Trophoblast cell (in vitro differentiated cells and primary cell): ENCODE results near the gene OR6V1.

Experiments used
- DNase-seq, 2 donors: peaks; one replicate each; pipeline ENCODE4 v3.0.0-alpha.2; 2016
- H2AFZ ChIP-seq: 2 replicates; pipeline ENCODE4 v1.6.1; 2013; ENCODE audit warnings: low read length, moderate library complexity, mild to moderate bottlenecking; ENCODE audit not compliant: insufficient read depth, poor library complexity
- H2AK5ac ChIP-seq: 2 replicates; pipeline ENCODE4 v1.6.1; 2013; ENCODE audit warnings: mild to moderate bottlenecking, low read length
- H2BK120ac ChIP-seq: 2 replicates; pipeline ENCODE4 v1.6.1; 2013; ENCODE audit warnings: low read length, mild to moderate bottlenecking, moderate library complexity; ENCODE audit not compliant: insufficient read depth, poor library complexity
- H2BK12ac ChIP-seq: 2 replicates; pipeline ENCODE4 v1.6.1; 2013; ENCODE audit warnings: mild to moderate bottlenecking, low read length, moderate library complexity
- H2BK5ac ChIP-seq: 2 replicates; pipeline ENCODE4 v1.6.1; 2013; ENCODE audit warnings: low read length, low read depth, moderate library complexity, mild to moderate bottlenecking; ENCODE audit not compliant: poor library complexity
- H3K14ac ChIP-seq: 2 replicates; pipeline ENCODE4 v1.6.1; 2013; ENCODE audit warnings: mild to moderate bottlenecking, low read length
- H3K18ac ChIP-seq: 2 replicates; pipeline ENCODE4 v1.6.1; 2013; ENCODE audit warnings: mild to moderate bottlenecking, low read length
- H3K23ac ChIP-seq: 2 replicates; pipeline ENCODE4 v1.6.1; 2013; ENCODE audit warnings: low read length
- H3K27ac ChIP-seq: 2 replicates; pipeline ENCODE4 v1.5.1; 2013; ENCODE audit warnings: low read depth, mild to moderate bottlenecking, inconsistent platforms, low read length, moderate library complexity
- H3K27me3 ChIP-seq: 2 replicates; pipeline ENCODE4 v1.6.1; 2013; ENCODE audit warnings: inconsistent platforms, mild to moderate bottlenecking, low read length, moderate library complexity; ENCODE audit not compliant: insufficient read depth
- H3K36me3 ChIP-seq, 2 experiments: 1 replicate in 1 of 2; 2 replicates in 1 of 2; pipeline ENCODE4 v1.6.1; 2013; ENCODE audit warnings: low read length in 2 of 2, mild to moderate bottlenecking in 2 of 2, moderate library complexity in 1 of 2; ENCODE audit not compliant: insufficient read depth in 2 of 2, control insufficient read depth in 1 of 2
- H3K4ac ChIP-seq: 2 replicates; pipeline ENCODE4 v1.6.1; 2013; ENCODE audit warnings: low read depth, mild to moderate bottlenecking, low read length, moderate library complexity
- H3K4me1 ChIP-seq, 2 experiments: 1 replicate in 1 of 2; 2 replicates in 1 of 2; pipeline ENCODE4 v1.6.1; 2013; ENCODE audit warnings: low read length in 2 of 2, mild to moderate bottlenecking in 2 of 2, moderate library complexity in 1 of 2; ENCODE audit not compliant: insufficient read depth in 2 of 2, control insufficient read depth in 1 of 2
- H3K4me2 ChIP-seq: 2 replicates; pipeline ENCODE4 v1.6.1; 2013; ENCODE audit warnings: inconsistent platforms, mild to moderate bottlenecking, low read length, moderate library complexity
- H3K4me3 ChIP-seq: 2 replicates; pipeline ENCODE4 v1.5.1; 2013; ENCODE audit warnings: mild to moderate bottlenecking, low read depth, low read length, inconsistent platforms
- H3K79me1 ChIP-seq: one replicate; pipeline ENCODE4 v1.6.1; 2013; ENCODE audit warnings: low read length
- H3K79me2 ChIP-seq: 2 replicates; pipeline ENCODE4 v1.6.1; 2013; ENCODE audit warnings: low read length, mild to moderate bottlenecking; ENCODE audit not compliant: control insufficient read depth, insufficient read depth, poor library complexity
- H3K9ac ChIP-seq: 2 replicates; pipeline ENCODE4 v1.6.1; 2013; ENCODE audit warnings: mild to moderate bottlenecking, low read length
- H3K9me3 ChIP-seq: 2 replicates; pipeline ENCODE4 v1.6.1; 2013; ENCODE audit warnings: low read depth, mild to moderate bottlenecking, control low read depth, inconsistent platforms, low read length; ENCODE audit not compliant: insufficient read depth
- H4K12ac ChIP-seq: 2 replicates; pipeline ENCODE4 v1.6.1; 2013; ENCODE audit warnings: low read depth, mild to moderate bottlenecking, low read length, moderate library complexity
- H4K8ac ChIP-seq: 2 replicates; pipeline ENCODE4 v1.6.1; 2013; ENCODE audit warnings: low read depth, mild to moderate bottlenecking, low read length, moderate library complexity
- H4K91ac ChIP-seq: one replicate; pipeline ENCODE4 v1.6.1; 2013; ENCODE audit warnings: low read depth, mild to moderate bottlenecking, low read length, moderate library complexity
- WGBS: extraction: QIAGEN DNeasy Blood & Tissue Kit; methylation state at CpG from one replicate; pipeline ENCODE4 v1.1.7; 2013; ENCODE audit warnings: missing lambda C conversion rate; ENCODE audit not compliant: insufficient read length, insufficient coverage; ENCODE audit errors: extremely low coverage; 5-methylcytosine and 5-hydroxymethylcytosine counted together

OR6V1 gene

DNA sequence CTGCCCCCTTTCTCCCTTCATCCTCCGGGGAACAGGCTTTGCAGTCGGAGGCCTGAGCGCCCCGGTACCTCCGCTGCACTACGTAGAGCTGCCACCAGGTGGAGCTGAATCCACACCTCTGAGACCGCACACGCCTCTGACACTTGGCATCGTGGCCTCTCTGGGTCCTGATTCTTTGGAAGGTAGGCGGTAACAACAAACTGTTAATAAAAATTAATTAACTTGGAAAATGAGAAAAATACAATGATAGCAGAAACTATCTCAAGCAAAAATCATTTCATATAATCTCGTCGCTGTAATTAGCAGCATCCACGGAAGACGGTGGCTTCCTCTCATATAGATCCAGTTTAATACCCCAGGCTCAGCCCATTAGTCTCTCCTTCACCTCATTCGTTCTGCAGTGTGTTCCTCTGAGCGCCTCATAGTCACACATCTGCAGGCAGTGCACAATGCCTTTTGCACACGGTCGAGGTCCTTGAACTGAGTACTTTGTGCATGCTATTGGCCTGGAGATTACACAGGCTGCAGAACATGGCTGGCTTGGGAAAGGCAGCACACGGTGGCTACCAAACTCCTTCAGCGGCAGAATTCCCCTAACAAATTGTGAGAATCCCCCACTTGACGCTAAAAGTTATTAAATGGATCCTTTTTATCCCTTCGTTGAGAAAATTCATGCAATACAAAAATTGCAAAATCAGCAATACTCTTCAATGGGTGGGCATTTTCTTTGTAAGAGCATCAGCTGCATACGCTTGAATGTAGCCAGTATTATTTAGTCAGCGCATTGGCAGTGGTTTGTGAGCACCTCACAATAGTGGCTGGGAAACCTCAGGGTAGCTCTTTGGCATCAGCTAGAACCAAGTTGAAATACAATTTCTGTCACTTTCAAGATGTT is 43.9 kb upstream of the OR6V1 start:
- H3K4ac ChIP-seq, result no peak overlapping the region
- no peaks in the 10 kb centered on the region for H3K36me3 ChIP-seq
- WGBS, result no CpG with 5 or more reads among the region's 24 CpGs
- H3K14ac ChIP-seq, result no peak overlapping the region
- no peak overlapping the region for H4K12ac ChIP-seq
- H3K4me3 ChIP-seq, result no peak overlapping the region
- DNase-seq, result peak; percentile 59 to 91
- peaks cover 4 to 7% of the 10 kb centered on the region in 2 experiments for H3K4me1 ChIP-seq
- H2BK5ac ChIP-seq, result no peak overlapping the region
- H3K27ac ChIP-seq, result no peak overlapping the region
- no peaks in the 10 kb centered on the region for H3K27me3 ChIP-seq
- no peak overlapping the region for H4K8ac ChIP-seq
- H4K91ac ChIP-seq, result peak overlapping the region; percentile 11
- no peak overlapping the region for H2AK5ac ChIP-seq
- H2BK12ac ChIP-seq, result peak overlapping the region; percentile 82
- peaks cover 6% of the 10 kb centered on the region for H3K79me1 ChIP-seq
- no peak overlapping the region for H2AFZ ChIP-seq
- no peak overlapping the region for H3K18ac ChIP-seq
- H3K4me2 ChIP-seq, result no peak overlapping the region
- H3K79me2 ChIP-seq, result peaks cover 2% of the 10 kb centered on the region
- no peaks in the 10 kb centered on the region for H3K9me3 ChIP-seq
- H3K9ac ChIP-seq, result no peak overlapping the region
- no peak overlapping the region for H2BK120ac ChIP-seq
- H3K23ac ChIP-seq, result no peak overlapping the region

DNA sequence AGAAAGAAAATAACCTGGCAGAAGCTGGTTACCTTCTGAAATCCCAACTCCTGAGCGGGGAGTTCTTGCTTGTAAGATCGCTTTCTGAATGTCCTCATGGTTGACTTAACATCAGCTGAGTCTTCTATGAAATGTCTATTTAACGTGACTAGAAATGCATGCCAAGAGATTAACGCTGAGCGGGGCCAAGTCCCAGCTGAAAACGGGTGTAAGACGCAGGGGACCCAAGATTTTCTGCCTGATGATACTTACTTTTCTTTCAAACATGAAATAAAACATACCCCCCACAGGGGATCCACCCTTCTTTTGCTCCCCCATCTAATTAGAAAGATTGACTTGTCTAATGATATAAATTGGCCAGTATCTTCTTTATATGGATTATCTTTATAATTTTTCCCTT is 40.1 kb upstream of the OR6V1 start:
- no CpG with 5 or more reads among the region's 7 CpGs for WGBS
- H3K79me2 ChIP-seq, result peaks cover 2% of the 10 kb centered on the region
- no peaks in the 10 kb centered on the region for H3K27me3 ChIP-seq
- H3K4me1 ChIP-seq, result peaks cover 13% of the 10 kb centered on the region in 2 experiments
- H3K23ac ChIP-seq, result no peak overlapping the region
- no peak overlapping the region for H2BK5ac ChIP-seq
- no peak overlapping the region for H3K4ac ChIP-seq
- no peaks in the 10 kb centered on the region for H3K36me3 ChIP-seq
- H3K4me3 ChIP-seq, result no peak overlapping the region
- H3K4me2 ChIP-seq, result no peak overlapping the region
- H4K8ac ChIP-seq, result no peak overlapping the region
- H2BK12ac ChIP-seq, result no peak overlapping the region
- H4K91ac ChIP-seq, result no peak overlapping the region
- no peak overlapping the region for H2AFZ ChIP-seq
- H3K9ac ChIP-seq, result no peak overlapping the region
- peaks cover 11% of the 10 kb centered on the region for H3K79me1 ChIP-seq
- H2BK120ac ChIP-seq, result no peak overlapping the region
- no peak overlapping the region for H3K18ac ChIP-seq
- no peak for DNase-seq
- no peak overlapping the region for H3K27ac ChIP-seq
- H3K9me3 ChIP-seq, result no peaks in the 10 kb centered on the region
- no peak overlapping the region for H2AK5ac ChIP-seq
- H4K12ac ChIP-seq, result no peak overlapping the region
- no peak overlapping the region for H3K14ac ChIP-seq

DNA sequence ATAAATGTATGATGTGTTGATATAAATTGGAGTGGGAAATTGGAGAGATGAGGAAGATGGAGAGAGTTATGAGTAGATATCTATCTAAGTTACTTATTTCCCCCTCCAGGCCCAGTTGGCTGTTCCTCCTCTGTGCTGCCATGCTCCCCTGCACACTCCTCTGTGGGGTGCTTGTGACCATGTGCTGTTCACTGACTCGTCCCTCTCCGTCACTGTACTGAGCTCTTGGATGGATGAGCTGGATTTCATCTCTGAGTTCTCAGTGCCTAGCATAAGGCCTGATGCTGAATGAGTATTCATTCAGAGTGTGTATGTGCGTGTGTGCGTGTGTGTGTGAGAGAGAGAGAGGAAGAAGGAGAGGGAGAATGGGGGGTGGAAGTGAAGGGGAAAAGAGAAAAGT is 39.7 kb upstream of the OR6V1 start:
- WGBS, result 100% methylated on average over 2 of the region's 4 CpGs
- Histone ChIP-seq H3K9me3 (no peaks in the 10 kb centered on the region), H2BK12ac (peak overlapping the region; percentile 51), H3K9ac (no peak overlapping the region), H4K8ac (no peak overlapping the region), H3K27me3 (no peaks in the 10 kb centered on the region), H2BK120ac (no peak overlapping the region), H3K18ac (no peak overlapping the region), H3K23ac (no peak overlapping the region), H3K4ac (no peak overlapping the region), H3K4me3 (no peak overlapping the region), H3K14ac (no peak overlapping the region), H2AK5ac (peak overlapping the region; percentile 79), H3K4me1 (peaks cover 15% of the 10 kb centered on the region in 2 experiments), H4K12ac (no peak overlapping the region), H3K79me1 (peaks cover 13% of the 10 kb centered on the region), H3K36me3 (no peaks in the 10 kb centered on the region), H3K27ac (no peak overlapping the region), H3K79me2 (peaks cover 2% of the 10 kb centered on the region), H3K4me2 (no peak overlapping the region), H2AFZ (no peak overlapping the region), H4K91ac (peak overlapping the region; percentile 26), H2BK5ac (no peak overlapping the region)
- no peak for DNase-seq

DNA sequence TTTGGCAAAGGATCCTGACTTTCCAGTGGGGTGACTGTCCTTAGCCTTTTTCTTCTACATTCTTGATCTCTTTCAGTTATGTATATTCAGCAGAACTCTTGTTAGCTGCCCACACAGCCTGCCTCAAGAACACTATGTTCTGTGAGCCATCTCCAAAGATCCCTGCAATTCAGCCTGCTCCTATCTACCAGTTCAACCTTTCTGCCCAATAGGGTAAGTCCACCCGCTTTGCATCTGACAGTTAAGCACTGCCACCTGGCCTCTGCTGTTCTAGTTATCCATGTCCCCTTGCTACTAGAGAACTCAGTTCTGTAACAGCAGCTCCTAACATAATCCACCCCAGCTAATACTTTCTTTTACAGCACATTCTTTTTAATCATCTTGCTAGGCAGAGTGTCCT is 38.7 kb upstream of the OR6V1 start:
- H3K4me2 ChIP-seq, result no peak overlapping the region
- no peak overlapping the region for H3K4me3 ChIP-seq
- peaks cover 2% of the 10 kb centered on the region for H3K79me2 ChIP-seq
- H3K27me3 ChIP-seq, result no peaks in the 10 kb centered on the region
- no peak overlapping the region for H3K9ac ChIP-seq
- no peak overlapping the region for H4K91ac ChIP-seq
- DNase-seq, result no peak
- no peaks in the 10 kb centered on the region for H3K36me3 ChIP-seq
- peaks cover 15% of the 10 kb centered on the region in 2 experiments for H3K4me1 ChIP-seq
- no peak overlapping the region for H2AK5ac ChIP-seq
- peaks cover 13% of the 10 kb centered on the region for H3K79me1 ChIP-seq
- no CpG with 5 or more reads among the region's 1 CpG for WGBS
- H2AFZ ChIP-seq, result no peak overlapping the region
- no peak overlapping the region for H2BK120ac ChIP-seq
- H3K4ac ChIP-seq, result no peak overlapping the region
- no peak overlapping the region for H4K8ac ChIP-seq
- no peaks in the 10 kb centered on the region for H3K9me3 ChIP-seq
- no peak overlapping the region for H3K18ac ChIP-seq
- H2BK5ac ChIP-seq, result no peak overlapping the region
- no peak overlapping the region for H3K14ac ChIP-seq
- peak overlapping the region; percentile 75 for H2BK12ac ChIP-seq
- no peak overlapping the region for H4K12ac ChIP-seq
- no peak overlapping the region for H3K27ac ChIP-seq
- no peak overlapping the region for H3K23ac ChIP-seq
